GM19468 (cell line): Measurements from ENCODE around the gene SPHK2.
"Not testable (repeated sequence)": the region's sequence is repeated elsewhere in the genome, so short reads cannot be mapped to it uniquely, and the experiment has no call there.

Experiments used
- ATAC-seq: cut with Tn5 transposase; IDR thresholded peaks from one replicate; pipeline ENCODE4 v1.9.1; 2021; ENCODE audit warnings: mild to moderate bottlenecking, moderate library complexity, moderate number of reproducible peaks; ENCODE audit not compliant: unreplicated experiment; ENCODE audit errors: extremely low read depth

Gene SPHK2

GRCh38 chr19:48650974-48651682, 31.8 kb downstream of the SPHK2 start:
- ATAC-seq, result no peak

DNA sequence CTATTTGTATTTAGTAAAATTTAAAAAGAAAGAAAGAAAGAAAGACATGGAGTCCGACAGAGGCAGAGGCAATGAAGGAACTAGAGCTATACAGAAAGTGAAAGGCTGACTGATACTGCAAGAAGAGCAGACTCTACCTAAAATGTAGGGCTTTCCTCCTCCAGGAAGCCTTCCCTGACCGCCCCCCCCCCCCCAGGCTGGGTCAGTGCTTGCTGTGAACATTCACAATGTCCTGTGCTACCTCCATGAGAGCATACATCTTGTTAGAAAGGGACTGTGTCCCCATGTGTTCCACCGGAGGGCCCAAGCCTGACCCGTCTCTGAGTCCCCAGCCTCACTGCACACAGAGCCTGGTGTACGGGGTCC, 32.4 kb downstream of the SPHK2 start:
- ATAC-seq, result no peak

DNA sequence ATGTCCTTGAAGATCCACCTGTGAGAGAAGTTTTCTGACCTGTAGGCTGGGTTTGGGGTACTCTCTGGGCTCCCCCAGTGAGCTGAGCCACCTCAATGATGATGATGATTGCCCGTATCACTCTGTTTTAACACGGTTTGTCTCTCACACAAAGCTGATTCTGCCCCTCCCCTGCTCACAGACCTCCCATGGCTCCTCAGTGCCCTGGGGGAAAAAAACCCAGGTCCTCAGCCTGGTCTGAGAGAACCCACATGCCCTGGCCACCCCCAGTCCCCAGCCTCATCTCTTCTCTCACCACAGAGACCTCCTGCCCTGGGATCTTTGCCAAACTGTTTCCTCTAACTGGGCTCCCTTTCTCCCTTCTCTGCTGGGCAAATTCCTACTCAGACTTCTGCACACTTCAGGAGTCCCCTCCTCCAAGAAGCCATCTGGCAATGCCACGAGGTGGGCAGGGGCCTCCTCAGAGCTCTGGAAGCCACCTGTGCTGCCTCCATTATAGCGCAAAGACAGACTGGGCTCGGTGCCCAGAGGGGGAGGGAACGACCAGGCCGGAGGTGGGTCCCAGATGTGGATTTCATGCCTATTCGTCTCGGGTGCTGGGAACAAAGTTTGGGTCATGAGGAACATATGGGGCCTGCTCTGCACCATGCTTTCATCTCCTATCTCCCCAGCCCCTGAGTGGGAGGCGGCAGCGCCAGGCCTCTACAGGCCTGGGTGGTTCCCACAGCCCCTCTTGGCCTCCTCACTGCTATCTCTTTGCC, 35.2 kb downstream of the SPHK2 start:
- ATAC-seq, result no peak

GRCh38 chr19:48656840-48657474, 37.7 kb downstream of the SPHK2 start:
- no peak for ATAC-seq

GRCh38 chr19:48657828-48658227, 38.5 kb downstream of the SPHK2 start:
- ATAC-seq, result not testable (repeated sequence)

DNA sequence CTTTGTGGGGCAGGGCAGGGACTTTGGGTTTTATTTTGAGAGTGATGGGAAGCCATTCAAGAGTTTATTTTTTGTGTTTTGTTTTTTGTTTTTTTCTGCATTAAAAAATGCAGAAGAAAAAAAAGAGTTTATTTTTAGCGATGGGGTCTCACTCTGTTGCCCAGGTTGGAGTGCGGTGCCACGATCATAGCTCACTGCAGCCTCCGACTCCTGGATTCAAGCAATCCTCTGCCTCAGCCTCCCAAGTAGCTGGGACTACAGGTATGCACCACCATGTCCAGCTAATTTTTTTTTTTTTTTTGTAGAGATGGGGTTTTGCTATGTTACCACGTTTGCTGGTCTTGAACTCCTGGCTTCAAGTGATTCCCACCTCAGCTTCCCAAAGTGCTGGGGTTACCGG, 39.2 kb downstream of the SPHK2 start:
- ATAC-seq, result no peak

- no peak for ATAC-seq
These were observed 40.5 kb downstream of the SPHK2 start for GRCh38 chr19:48659768-48660167.

DNA sequence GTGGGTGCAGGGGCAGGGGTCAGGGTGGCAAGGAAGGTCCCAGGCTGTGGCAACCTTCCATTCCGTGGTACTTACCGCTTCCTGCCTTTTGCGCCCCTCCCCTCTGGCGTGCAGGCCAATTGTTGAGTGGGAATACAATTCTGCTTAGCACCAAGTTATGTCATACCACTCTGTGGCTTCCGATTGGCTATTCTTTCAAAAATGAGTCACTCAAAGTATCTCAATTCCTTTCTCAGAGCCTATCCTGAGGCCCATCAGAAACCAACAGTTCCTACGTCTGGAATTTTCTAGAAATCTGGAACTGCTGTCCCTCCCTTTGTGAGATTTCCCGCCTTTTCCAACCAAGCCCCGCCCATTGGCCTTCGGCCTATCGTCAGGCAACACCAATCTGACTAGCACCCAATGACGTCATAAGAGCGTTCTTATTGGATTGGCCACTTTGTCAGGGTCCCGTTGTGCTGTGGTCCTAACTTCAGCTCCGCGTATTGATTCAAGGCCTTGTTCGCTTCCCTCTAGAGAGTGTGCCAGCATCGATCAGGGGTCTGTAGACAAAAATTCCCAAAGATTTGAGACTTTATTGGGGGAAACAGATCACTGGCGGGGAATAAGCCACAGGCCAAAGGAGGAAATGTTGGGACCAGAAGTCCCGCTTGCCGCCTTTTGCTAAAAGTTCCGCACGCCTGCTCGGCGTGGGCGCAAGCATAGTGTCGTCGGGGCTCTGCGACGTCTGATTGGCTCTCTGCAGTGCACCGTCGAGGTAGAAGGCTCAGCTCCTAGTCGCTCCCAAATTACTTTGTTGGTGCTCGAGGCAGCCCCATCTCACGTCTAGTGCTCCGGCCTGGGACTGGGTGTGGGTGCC, 41.8 kb downstream of the SPHK2 start:
- no peak for ATAC-seq

DNA sequence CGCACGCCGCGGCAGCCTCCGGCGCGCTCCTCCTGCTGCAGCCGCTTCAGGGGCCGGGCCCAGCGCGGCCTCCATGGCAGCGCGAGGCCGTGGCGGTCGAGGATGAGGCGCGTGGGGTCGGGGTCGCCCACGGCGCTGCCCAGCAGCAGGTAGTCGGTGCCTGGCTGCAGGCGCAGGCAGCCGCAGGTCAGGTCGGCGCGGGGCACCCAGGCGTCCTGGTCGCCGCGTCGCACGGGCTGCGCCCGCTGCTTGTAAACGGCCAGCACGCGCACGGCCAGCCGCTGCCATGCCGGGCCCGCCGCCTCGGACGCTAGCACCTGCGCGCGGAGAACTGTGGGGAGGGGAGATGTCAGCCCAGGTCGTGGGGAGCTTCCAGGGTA, 42.4 kb downstream of the SPHK2 start:
- ATAC-seq, result no peak

- no peak for ATAC-seq
These were observed 44.4 kb downstream of the SPHK2 start for GRCh38 chr19:48663667-48664066.

GRCh38 chr19:48664476-48664875, 45.2 kb downstream of the SPHK2 start:
- no peak for ATAC-seq

- ATAC-seq, result no peak
These were observed 46.5 kb downstream of the SPHK2 start for GRCh38 chr19:48665786-48666185.

- no peak for ATAC-seq
These were observed 49.0 kb downstream of the SPHK2 start for GRCh38 chr19:48668332-48668731.

- no peak for ATAC-seq
These were observed 49.5 kb downstream of the SPHK2 start for GRCh38 chr19:48668761-48669160.

- no peak for ATAC-seq
These were observed 50.8 kb downstream of the SPHK2 start for GRCh38 chr19:48669903-48670668.

GRCh38 chr19:48670699-48671445, 51.6 kb downstream of the SPHK2 start:
- no peak for ATAC-seq

DNA sequence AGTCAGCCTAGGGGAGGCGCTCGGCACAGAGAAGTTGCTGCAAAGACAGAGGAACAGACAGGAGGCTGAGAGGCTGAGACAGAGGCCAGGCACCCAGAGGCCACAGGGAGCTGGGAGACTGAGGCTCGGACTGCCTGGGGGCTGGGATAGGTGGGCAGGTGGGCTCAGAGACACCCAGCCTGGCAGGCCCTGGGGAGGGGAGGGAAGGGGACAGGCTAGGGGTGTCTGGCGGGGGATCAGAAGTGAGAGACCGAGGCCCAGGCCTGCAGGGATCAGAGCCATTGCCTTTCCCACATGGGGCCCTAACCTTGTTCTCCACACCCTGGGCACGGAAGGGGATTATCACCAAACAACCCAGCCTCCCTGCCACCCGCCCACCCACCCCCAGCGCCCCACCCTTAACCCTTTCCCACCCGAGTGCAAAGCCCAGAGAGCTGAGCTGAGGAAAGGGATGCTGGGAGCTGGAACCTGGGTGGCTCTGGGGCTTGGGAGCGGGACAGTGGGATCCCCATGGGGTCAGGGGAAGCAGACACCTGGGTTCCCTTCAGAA, 52.2 kb downstream of the SPHK2 start:
- ATAC-seq, result no peak

- no peak for ATAC-seq
These were observed 53.7 kb downstream of the SPHK2 start, which contains the start of gene NTN5 for GRCh38 chr19:48672994-48673393. Gene NTN5 (minus strand): TSS chr19:48673017. CDS start chr19:48670986, 2,031 bp downstream.
